A549 treated with AZD9567 at 1 μM for 4 hours (cell line): Measurements from ENCODE around the gene IFNA4. TPM values are rescaled to one million over a fixed set of nuclear protein-coding genes. Genes with fewer than 3 reads are reported as not detected.

Source experiments
- total RNA-seq: library from RNA; stranded (reverse); fragments of 200-300 nt; extraction: Qiagen RNA extraction; gene quantifications from 5 replicates; pipeline ENCODE4 v1.2.3, GENCODE V29; 2022; ENCODE audit not compliant: insufficient read depth

Gene IFNA4
- total RNA-seq: not detected in 5 replicates

GRCh38 chr9:21187487-21187886, at the start of gene IFNA4:
TSS of gene IFNA4 (minus strand) at chr9:21187587. CDS start at chr9:21187531, 56 bp downstream.

GRCh38 chr9:21228122-21228521, 40.7 kb upstream of the IFNA4 start, which contains the start of gene IFNA17:
TSS of gene IFNA17 (minus strand) at chr9:21228222. CDS start at chr9:21228173, 49 bp downstream.

GRCh38 chr9:21217211-21217610, 29.8 kb upstream of the IFNA4 start, which contains the start of gene IFNA16:
TSS of gene IFNA16 (minus strand) at chr9:21217311. CDS start at chr9:21217305, 6 bp downstream.

GRCh38 chr9:21207043-21207442, 19.7 kb upstream of the IFNA4 start, which contains the start of gene IFNA10:
TSS of gene IFNA10 (minus strand) at chr9:21207143. CDS start at chr9:21207097, 46 bp downstream.

GRCh38 chr9:21202105-21202504, 14.7 kb upstream of the IFNA4 start, which contains the start of gene IFNA7:
TSS of gene IFNA7 (minus strand) at chr9:21202205. CDS start at chr9:21202165, 40 bp downstream.

GRCh38 chr9:21166560-21166959, 20.8 kb downstream of the IFNA4 start, which contains the start of gene IFNA21:
TSS of gene IFNA21 (minus strand) at chr9:21166660. CDS start at chr9:21166612, 48 bp downstream.

GRCh38 chr9:21141427-21141882, 45.9 kb downstream of the IFNA4 start, which contains the start of gene IFNW1:
TSS of gene IFNW1 (minus strand) at chr9:21141832. CDS start at chr9:21141570, 262 bp downstream.

Other genes starting within 250 kb of the IFNA4 start
- gene HACD4, start 155.9 kb downstream of the IFNA4 start, total RNA-seq: 0.60 to 0.99 TPM (median 0.96 TPM) in 5 replicates
- not detected in 5 replicates for gene IFNB1, start 109.6 kb downstream of the IFNA4 start, total RNA-seq
- gene IFNW1, start 45.8 kb downstream of the IFNA4 start, total RNA-seq: not detected in 5 replicates
- gene IFNA21, start 20.9 kb downstream of the IFNA4 start, total RNA-seq: not detected in 5 replicates
- not detected in 5 replicates for gene IFNA7, start 14.6 kb upstream of the IFNA4 start, total RNA-seq
- gene IFNA10, start 19.6 kb upstream of the IFNA4 start, total RNA-seq: not detected in 5 replicates
- gene IFNA16, start 29.7 kb upstream of the IFNA4 start, total RNA-seq: not detected in 5 replicates
- not detected in 5 replicates for gene IFNA17, start 40.6 kb upstream of the IFNA4 start, total RNA-seq
- not detected in 5 replicates for gene IFNA14, start 52.4 kb upstream of the IFNA4 start, total RNA-seq
- not detected in 5 replicates for gene IFNA5, start 117.7 kb upstream of the IFNA4 start, total RNA-seq
- 13.9 to 17.9 TPM (median 17.6 TPM) in 5 replicates for gene KLHL9, start 147.8 kb upstream of the IFNA4 start, total RNA-seq
- gene IFNA6, start 163.3 kb upstream of the IFNA4 start, total RNA-seq: not detected in 5 replicates
- not detected in 5 replicates for gene IFNA13, start 180.5 kb upstream of the IFNA4 start, total RNA-seq
- not detected in 5 replicates for gene IFNA2, start 197.8 kb upstream of the IFNA4 start, total RNA-seq
- not detected in 5 replicates for gene IFNA8, start 221.5 kb upstream of the IFNA4 start, total RNA-seq